ENCODE data around the gene ZC3H12C.

ZC3H12C gene

DNA sequence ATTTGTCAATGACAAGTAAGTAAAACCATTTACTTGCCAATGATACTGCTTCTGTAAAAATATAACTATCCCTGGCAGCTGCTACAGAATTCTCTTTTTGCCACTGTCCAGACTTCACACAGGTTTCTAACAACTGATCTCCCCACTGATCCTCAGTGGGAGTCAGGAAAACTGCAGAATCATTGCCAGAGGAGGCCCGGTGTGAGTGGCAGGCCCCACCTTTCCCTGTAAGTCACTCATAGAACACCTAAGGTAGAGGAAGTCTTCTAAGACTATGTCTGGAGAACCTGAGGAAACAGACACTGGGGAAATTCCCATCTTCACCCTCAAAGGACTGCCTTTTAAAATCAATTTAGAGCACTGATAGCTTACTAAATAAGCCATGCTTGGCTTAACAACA lies 66.3 kb downstream of the ZC3H12C start:
- no peak overlapping the region for H3K27ac ChIP-seq
- H3K9me3 ChIP-seq (ENCODE audit: severe bottlenecking): no peaks in the 10 kb centered on the region
- TF ChIP-seq, protein P1, sequence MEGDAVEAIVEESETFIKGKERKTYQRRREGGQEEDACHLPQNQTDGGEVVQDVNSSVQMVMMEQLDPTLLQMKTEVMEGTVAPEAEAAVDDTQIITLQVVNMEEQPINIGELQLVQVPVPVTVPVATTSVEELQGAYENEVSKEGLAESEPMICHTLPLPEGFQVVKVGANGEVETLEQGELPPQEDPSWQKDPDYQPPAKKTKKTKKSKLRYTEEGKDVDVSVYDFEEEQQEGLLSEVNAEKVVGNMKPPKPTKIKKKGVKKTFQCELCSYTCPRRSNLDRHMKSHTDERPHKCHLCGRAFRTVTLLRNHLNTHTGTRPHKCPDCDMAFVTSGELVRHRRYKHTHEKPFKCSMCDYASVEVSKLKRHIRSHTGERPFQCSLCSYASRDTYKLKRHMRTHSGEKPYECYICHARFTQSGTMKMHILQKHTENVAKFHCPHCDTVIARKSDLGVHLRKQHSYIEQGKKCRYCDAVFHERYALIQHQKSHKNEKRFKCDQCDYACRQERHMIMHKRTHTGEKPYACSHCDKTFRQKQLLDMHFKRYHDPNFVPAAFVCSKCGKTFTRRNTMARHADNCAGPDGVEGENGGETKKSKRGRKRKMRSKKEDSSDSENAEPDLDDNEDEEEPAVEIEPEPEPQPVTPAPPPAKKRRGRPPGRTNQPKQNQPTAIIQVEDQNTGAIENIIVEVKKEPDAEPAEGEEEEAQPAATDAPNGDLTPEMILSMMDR (IDR thresholded peaks at IDR 0.05; ENCODE audit: low read depth, low read length): no peak
- no peak overlapping the region for H3K4me3 ChIP-seq (ENCODE audit: low read depth, low read length)
- no peaks in the 10 kb centered on the region for H3K27me3 ChIP-seq (ENCODE audit: insufficient read depth, low read depth, severe bottlenecking)
- no peak for DNase-seq
- no peaks in the 10 kb centered on the region for H3K36me3 ChIP-seq

DNA sequence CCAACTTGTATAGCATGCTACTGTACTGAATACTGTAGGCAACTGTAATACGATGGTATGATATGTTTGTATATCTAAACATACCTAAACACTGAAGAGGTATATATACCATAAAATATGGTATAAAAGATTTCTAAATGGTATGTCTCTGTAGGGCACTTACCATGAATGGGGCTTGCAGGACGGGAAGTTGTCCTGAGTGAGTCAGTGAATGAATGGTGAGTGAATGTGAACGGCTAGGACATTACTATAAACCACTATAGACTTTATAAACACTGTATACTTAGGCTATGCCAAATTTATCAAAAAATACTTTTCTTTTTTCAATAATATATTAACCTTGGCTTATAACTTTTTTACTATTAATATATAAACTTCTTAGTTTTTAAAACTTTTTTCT lies 66.8 kb downstream of the ZC3H12C start:
- TF ChIP-seq, protein P1 (IDR thresholded peaks at IDR 0.05; ENCODE audit: low read depth, low read length): no peak
- DNase-seq: no peak
- H3K9me3 ChIP-seq (ENCODE audit: severe bottlenecking): no peaks in the 10 kb centered on the region
- H3K36me3 ChIP-seq: no peaks in the 10 kb centered on the region
- H3K4me3 ChIP-seq (ENCODE audit: low read depth, low read length): no peak overlapping the region
- no peak overlapping the region for H3K27ac ChIP-seq
- H3K27me3 ChIP-seq (ENCODE audit: insufficient read depth, low read depth, severe bottlenecking): no peaks in the 10 kb centered on the region

DNA sequence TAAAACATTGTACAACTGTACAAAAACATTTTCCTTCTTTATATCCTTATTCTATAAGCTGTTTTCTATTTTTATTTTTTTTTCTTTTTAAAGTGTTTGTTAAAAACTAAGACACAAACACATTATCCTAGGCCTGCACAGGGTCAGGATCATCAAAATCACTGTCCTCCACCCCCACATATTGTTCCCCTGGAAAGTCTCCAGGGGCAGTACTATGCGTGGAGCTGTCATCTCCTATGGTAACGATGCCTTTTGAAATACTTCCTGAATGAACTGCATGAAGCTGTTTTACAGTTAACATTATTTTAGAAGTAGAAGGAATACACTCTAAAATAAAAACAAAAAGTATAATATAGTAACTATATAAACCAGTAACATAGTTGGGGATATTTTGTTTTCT lies 67.2 kb downstream of the ZC3H12C start:
- Histone ChIP-seq H3K36me3 (no peaks in the 10 kb centered on the region), H3K27ac (no peak overlapping the region), H3K4me3 (ENCODE audit: low read depth, low read length) (no peak overlapping the region), H3K9me3 (ENCODE audit: severe bottlenecking) (no peaks in the 10 kb centered on the region), H3K27me3 (ENCODE audit: insufficient read depth, low read depth, severe bottlenecking) (no peaks in the 10 kb centered on the region)
- TF ChIP-seq, protein P1 (IDR thresholded peaks at IDR 0.05; ENCODE audit: low read depth, low read length): no peak
- no peak for DNase-seq

DNA sequence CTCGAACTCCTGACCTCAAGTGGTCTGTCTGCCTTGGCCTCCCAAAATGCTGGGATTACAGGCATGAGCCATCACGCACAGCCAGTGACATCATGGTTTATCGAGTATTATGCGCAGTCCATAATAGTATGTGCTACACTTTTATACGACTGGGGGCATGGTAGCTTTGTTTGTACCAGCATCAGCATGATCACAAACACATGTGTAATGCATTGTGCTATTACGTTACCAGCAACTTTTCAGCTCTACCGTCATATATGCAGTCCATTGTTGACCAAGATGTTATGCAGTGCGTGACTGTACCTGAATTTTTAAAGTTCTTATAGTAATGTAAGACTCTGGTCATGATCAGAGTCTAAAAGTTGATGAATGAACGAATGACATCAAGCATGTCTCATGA lies 67.9 kb downstream of the ZC3H12C start:
- no peak for DNase-seq
- Histone ChIP-seq H3K4me3 (ENCODE audit: low read depth, low read length) (no peak overlapping the region), H3K27me3 (ENCODE audit: insufficient read depth, low read depth, severe bottlenecking) (no peaks in the 10 kb centered on the region), H3K36me3 (no peaks in the 10 kb centered on the region), H3K27ac (no peak overlapping the region), H3K9me3 (ENCODE audit: severe bottlenecking) (no peaks in the 10 kb centered on the region)
- TF ChIP-seq, protein P1 (IDR thresholded peaks at IDR 0.05; ENCODE audit: low read depth, low read length): no peak

DNA sequence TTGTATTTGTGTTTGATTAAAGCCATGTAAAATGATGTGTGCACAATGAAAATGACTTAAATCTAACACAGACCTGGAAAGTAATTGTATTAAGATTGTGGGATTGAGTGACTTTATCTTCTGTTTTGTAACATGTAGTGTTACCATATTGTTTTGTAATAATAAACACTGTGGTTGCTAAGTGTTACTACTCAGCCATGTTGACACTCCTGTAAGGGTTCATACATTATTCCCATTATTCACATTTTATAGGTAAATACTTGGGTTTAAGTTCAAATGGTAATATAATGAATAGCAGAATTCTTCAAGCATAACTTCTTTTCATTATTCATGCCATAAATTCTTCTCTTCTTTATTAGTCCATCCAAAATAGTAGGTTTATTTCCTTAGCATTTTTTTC lies 69.0 kb downstream of the ZC3H12C start:
- Histone ChIP-seq H3K27me3 (ENCODE audit: insufficient read depth, low read depth, severe bottlenecking) (no peaks in the 10 kb centered on the region), H3K9me3 (ENCODE audit: severe bottlenecking) (no peaks in the 10 kb centered on the region), H3K4me3 (ENCODE audit: low read depth, low read length) (no peak overlapping the region), H3K27ac (no peak overlapping the region), H3K36me3 (no peaks in the 10 kb centered on the region)
- DNase-seq: no peak
- TF ChIP-seq, protein P1 (IDR thresholded peaks at IDR 0.05; ENCODE audit: low read depth, low read length): no peak
